ENCODE measurements around the gene SERPINA5. TPM values are rescaled to one million over a fixed set of nuclear protein-coding genes. Genes with fewer than 3 reads are reported as not detected.

SERPINA5 gene
- total and polyA plus RNA-seq, 2 of the 13 experiments (the other 11 are each of a cell fraction or from before 2014, with no cell fraction given): 449 to 498 TPM

DNA sequence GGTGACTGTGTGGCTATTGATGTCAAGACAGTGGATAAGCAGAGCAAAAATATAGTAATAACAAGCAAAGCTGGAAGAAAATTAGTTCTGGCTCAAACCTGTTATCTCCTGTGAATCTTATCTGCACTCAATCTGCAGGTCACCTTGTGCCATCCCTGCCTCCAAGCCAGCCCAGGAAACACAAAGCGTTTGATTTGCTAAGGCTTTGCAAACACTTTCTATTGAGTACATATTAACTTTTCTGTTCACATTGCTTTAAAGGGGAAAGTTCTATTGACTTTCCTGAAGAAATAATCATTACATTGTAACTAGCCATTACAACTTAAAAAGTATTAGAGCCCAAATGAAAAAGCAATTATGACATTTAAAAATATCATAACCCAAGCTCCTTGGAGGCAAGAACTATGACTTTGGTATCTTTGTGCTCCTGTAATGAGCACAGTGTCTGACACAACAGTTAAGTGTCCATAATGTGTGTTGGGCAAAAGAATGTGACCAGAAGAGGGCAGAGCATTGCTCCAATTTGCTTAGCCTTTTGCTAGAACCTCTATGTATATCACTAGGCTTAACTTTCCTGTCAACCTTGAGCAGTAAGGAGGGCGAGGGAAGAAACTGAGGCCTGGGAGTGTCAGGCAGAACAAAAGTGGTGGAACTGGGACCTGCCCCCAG lies 55.7 kb downstream of the SERPINA5 start (continued):
- TF ChIP-seq ZMYM3 (CRISPR knock-in tag; IDR thresholded peaks at IDR 0.05) (peak; percentile 40; the same call in 1 of the 2 replicates), ZNF800 (CRISPR knock-in tag; IDR thresholded peaks at IDR 0.05) (peak; percentile 55; the same call in 1 of the 2 replicates), SOX5 (CRISPR knock-in tag; IDR thresholded peaks at IDR 0.05; ENCODE audit: borderline replicate concordance) (peak; percentile 76; the same call in 1 of the 2 replicates), SOX13 (IDR thresholded peaks at IDR 0.05) (peak; percentile 64), SOX13 (CRISPR knock-in tag; conservative IDR thresholded peaks at IDR 0.05 in 1 of 2, IDR thresholded peaks at IDR 0.05 in 1 of 2) (peak in 1 of 2 experiments; percentile 87; a peak in 2 of 4 replicates), ZNF431 (CRISPR knock-in tag; IDR thresholded peaks at IDR 0.05; ENCODE audit: borderline replicate concordance, low read depth) (no peak), NFATC3 (CRISPR knock-in tag; IDR thresholded peaks at IDR 0.05) (no peak), ZNF460 (CRISPR knock-in tag; IDR thresholded peaks at IDR 0.05; ENCODE audit: borderline replicate concordance) (no peak), NR2C2 (CRISPR knock-in tag; IDR thresholded peaks at IDR 0.05; ENCODE audit: borderline replicate concordance) (no peak; the same call in 1 of the 2 replicates), CREB1 (IDR thresholded peaks at IDR 0.05) (no peak), CREB1 (CRISPR knock-in tag; IDR thresholded peaks at IDR 0.05) (peak; percentile 57), MBD4 (IDR thresholded peaks at IDR 0.05; ENCODE audit: borderline replicate concordance, low read length) (peak; percentile 84; the same call in 1 of the 2 replicates), ELF3 (CRISPR knock-in tag; IDR thresholded peaks at IDR 0.05) (peak; percentile 70; the same call in 1 of the 2 replicates), TEAD3 (CRISPR knock-in tag; optimal IDR thresholded peaks at IDR 0.05; ENCODE audit: borderline replicate concordance) (peak; percentile 61), CEBPB (IDR thresholded peaks at IDR 0.05; ENCODE audit: borderline replicate concordance, low read depth, low read length) (peak; percentile 2; the same call in 1 of the 2 replicates), NCOA2 (CRISPR knock-in tag; IDR thresholded peaks at IDR 0.05) (peak; percentile 91), ZKSCAN8 (CRISPR knock-in tag; IDR thresholded peaks at IDR 0.05; ENCODE audit: borderline replicate concordance) (no peak), ZNF792 (CRISPR knock-in tag; IDR thresholded peaks at IDR 0.05) (peak; percentile 40; the same call in 1 of the 2 replicates), ESRRA (CRISPR knock-in tag; IDR thresholded peaks at IDR 0.05; ENCODE audit: low read depth) (0 out of 2 replicates have a peak, but pooled peaks have one; percentile 51), ETV5 (CRISPR knock-in tag; IDR thresholded peaks at IDR 0.05; ENCODE audit: borderline replicate concordance) (peak; percentile 89; the same call in 1 of the 2 replicates), GABPA (IDR thresholded peaks at IDR 0.05; ENCODE audit: low read depth, low read length) (no peak), GABPA (CRISPR knock-in tag; IDR thresholded peaks at IDR 0.05; ENCODE audit: low read depth) (peak; percentile 14; the same call in 1 of the 2 replicates), HMG20A (CRISPR knock-in tag; IDR thresholded peaks at IDR 0.05; ENCODE audit: borderline replicate concordance) (peak; percentile 84; the same call in 1 of the 2 replicates), MIXL1 (CRISPR knock-in tag; IDR thresholded peaks at IDR 0.05) (peak; percentile 92), MIER2 (CRISPR knock-in tag; IDR thresholded peaks at IDR 0.05) (0 out of 2 replicates have a peak, but pooled peaks have one; percentile 8), STAG1 (CRISPR knock-in tag; IDR thresholded peaks at IDR 0.05) (peak; percentile 59)
- TF ChIP-seq, protein P1, sequence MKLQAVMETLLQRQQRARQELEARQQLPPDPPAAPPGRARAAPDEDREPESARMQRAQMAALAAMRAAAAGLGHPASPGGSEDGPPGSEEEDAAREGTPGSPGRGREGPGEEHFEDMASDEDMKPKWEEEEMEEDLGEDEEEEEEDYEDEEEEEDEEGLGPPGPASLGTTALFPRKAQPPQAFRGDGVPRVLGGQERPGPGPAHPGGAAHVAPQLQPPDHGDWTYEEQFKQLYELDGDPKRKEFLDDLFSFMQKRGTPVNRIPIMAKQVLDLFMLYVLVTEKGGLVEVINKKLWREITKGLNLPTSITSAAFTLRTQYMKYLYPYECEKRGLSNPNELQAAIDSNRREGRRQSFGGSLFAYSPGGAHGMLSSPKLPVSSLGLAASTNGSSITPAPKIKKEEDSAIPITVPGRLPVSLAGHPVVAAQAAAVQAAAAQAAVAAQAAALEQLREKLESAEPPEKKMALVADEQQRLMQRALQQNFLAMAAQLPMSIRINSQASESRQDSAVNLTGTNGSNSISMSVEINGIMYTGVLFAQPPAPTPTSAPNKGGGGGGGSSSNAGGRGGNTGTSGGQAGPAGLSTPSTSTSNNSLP (IDR thresholded peaks at IDR 0.05; ENCODE audit: low read depth, low read length): peak; percentile 77
- TF ChIP-seq, protein P2, sequence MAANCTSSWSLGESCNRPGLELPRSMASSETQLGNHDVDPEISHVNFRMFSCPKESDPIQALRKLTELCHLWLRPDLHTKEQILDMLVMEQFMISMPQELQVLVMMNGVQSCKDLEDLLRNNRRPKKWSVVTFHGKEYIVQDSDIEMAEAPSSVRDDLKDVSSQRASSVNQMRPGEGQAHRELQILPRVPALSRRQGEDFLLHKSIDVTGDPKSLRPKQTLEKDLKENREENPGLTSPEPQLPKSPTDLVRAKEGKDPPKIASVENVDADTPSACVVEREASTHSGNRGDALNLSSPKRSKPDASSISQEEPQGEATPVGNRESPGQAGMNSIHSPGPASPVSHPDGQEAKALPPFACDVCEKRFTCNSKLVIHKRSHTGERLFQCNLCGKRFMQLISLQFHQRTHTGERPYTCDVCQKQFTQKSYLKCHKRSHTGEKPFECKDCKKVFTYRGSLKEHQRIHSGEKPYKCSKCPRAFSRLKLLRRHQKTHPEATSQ (CRISPR knock-in tag; IDR thresholded peaks at IDR 0.05; ENCODE audit: borderline replicate concordance): peak; percentile 62; the same call in 1 of the 2 replicates
